ENCODE results near the gene BOLA1. TPM values are rescaled to one million over a fixed set of nuclear protein-coding genes. Genes with fewer than 3 reads are reported as not detected.
"Not testable (repeated sequence)": the region's sequence is repeated elsewhere in the genome, so short reads cannot be mapped to it uniquely, and the experiment has no call there.

BOLA1 gene
- total and polyA plus RNA-seq, 2 donors (not counting 3 experiments of a cell fraction or from before 2014, with no cell fraction given): 10.8 to 12.2 TPM

DNA sequence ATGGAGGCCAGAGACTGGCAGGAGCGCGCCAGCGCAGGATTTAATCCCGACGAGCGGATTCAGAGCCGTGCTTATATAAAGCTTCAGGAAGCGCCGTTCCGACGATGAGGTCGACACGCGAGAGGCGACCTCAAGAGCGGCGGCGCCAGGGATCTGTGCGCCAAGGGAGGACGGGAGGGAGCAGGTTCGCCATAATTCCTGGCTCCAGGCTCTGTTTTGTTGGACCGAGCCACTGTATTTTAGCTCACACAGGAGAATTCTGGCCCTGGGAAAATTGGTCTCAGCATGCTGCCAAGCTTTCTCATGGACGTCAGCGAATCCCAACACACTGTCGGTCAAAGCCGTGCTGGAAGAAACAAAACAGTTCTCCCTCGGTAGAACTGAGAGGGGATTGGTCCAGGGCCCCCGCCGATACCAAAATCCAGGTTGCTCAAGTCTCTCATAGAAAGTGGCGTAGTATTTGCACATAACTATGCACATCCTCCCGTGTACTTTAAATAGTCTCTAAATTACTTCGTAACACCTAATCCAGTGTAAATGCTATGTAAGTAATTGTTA lies 37.8 kb upstream of the BOLA1 start:
- not testable (repeated sequence) for H2AFZ ChIP-seq (ENCODE audit: low read depth, low read length); FAIRE-seq

DNA sequence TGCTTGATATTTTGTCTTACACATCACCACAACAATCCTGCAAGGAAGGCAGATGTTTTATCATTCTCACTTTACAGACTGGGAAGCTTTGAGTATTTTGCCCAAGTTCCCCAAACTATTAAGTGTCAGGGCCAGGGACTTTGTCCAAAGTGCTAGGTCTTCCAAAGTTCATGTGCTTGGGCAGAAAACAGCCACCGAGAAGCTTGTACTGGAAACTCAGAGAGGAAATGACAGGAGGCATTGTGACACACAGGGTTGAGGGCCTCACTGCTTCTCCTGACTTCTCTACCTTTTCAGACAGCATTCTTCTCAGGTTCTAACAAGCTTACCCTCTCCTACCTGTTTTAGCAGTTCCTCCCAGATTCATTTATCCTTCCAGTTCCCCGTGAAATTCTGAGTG lies 32.5 kb upstream of the BOLA1 start:
- POLR2A ChIA-PET; H3K4me1 ChIP-seq (ENCODE audit: control insufficient read depth, extremely low read depth, insufficient read depth, low read length); H3K79me2 ChIP-seq (ENCODE audit: control insufficient read depth, insufficient read depth, low read length); BruUV-seq (replicated peaks); FAIRE-seq; H3K9ac ChIP-seq (replicated peaks; ENCODE audit: extremely low read depth, insufficient read depth, low read length); H2AFZ ChIP-seq (ENCODE audit: low read depth, low read length); dilution Hi-C loops (cut with MboI; ENCODE audit: extremely low pct_ligation_motif_present, low sequenced_read_pairs); H3K27me3 ChIP-seq (ENCODE audit: control insufficient read depth in 2 of 2, insufficient read depth in 2 of 2, low read length in 2 of 2); DNase-seq (ENCODE audit: low read depth, low spot score); CTCF ChIA-PET; H3K9me3 ChIP-seq (replicated peaks; ENCODE audit: control insufficient read depth, insufficient read depth, low read length); H3K4me3 ChIP-seq (replicated peaks in 1 of 3; ENCODE audit: insufficient read depth in 1 of 3, low read depth in 1 of 3, low read length in 3 of 3); H3K9me1 ChIP-seq (replicated peaks; ENCODE audit: control insufficient read depth, extremely low read depth, insufficient read depth, low read length); H3K36me3 ChIP-seq (ENCODE audit: control insufficient read depth in 2 of 2, extremely low read depth in 1 of 2, insufficient read depth in 2 of 2, low read length in 2 of 2); intact Hi-C loops (cut with micrococcal nuclease); H3K27ac ChIP-seq (ENCODE audit: insufficient read depth, low read depth, low read length); H3K4me2 ChIP-seq (ENCODE audit: insufficient read depth, low read length); H4K20me1 ChIP-seq (replicated peaks; ENCODE audit: control insufficient read depth, extremely low read depth, insufficient read depth, low read length): not testable (repeated sequence)

More for the DNA sequence above, 37.8 kb upstream of the BOLA1 start:
- H3K27ac ChIP-seq (ENCODE audit: insufficient read depth, low read depth, low read length); intact Hi-C loops (cut with micrococcal nuclease); H3K9me1 ChIP-seq (replicated peaks; ENCODE audit: control insufficient read depth, extremely low read depth, insufficient read depth, low read length); H3K4me3 ChIP-seq (replicated peaks in 1 of 3; ENCODE audit: insufficient read depth in 1 of 3, low read depth in 1 of 3, low read length in 3 of 3); H3K79me2 ChIP-seq (ENCODE audit: control insufficient read depth, insufficient read depth, low read length); H4K20me1 ChIP-seq (replicated peaks; ENCODE audit: control insufficient read depth, extremely low read depth, insufficient read depth, low read length); BruUV-seq (replicated peaks); H3K4me1 ChIP-seq (ENCODE audit: control insufficient read depth, extremely low read depth, insufficient read depth, low read length); H3K9ac ChIP-seq (replicated peaks; ENCODE audit: extremely low read depth, insufficient read depth, low read length); POLR2A ChIA-PET; H3K4me2 ChIP-seq (ENCODE audit: insufficient read depth, low read length); H3K36me3 ChIP-seq (ENCODE audit: control insufficient read depth in 2 of 2, extremely low read depth in 1 of 2, insufficient read depth in 2 of 2, low read length in 2 of 2); CTCF ChIA-PET; H3K27me3 ChIP-seq (ENCODE audit: control insufficient read depth in 2 of 2, insufficient read depth in 2 of 2, low read length in 2 of 2); dilution Hi-C loops (cut with MboI; ENCODE audit: extremely low pct_ligation_motif_present, low sequenced_read_pairs); H3K9me3 ChIP-seq (replicated peaks; ENCODE audit: control insufficient read depth, insufficient read depth, low read length); DNase-seq (ENCODE audit: low read depth, low spot score): not testable (repeated sequence)

DNA sequence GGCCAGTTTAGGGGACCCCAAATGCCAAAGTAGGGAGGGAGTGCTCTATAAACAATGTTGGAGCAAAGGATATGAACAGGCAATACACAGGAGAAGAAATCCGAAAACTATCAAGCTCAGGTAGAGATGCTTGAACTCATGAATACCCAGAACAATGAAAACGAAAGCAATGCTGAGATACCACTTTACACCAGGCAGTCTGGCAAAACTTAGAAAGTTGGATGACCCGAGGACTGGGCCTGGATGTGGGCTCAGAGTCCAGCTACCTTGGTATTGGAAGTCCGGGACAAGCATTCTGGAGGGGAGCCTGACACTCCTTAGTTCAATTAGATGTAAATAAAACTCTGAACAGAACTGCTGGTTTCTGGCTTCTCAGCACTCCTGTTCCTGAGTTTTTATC lies 26.3 kb upstream of the BOLA1 start:
- H2AFZ ChIP-seq (ENCODE audit: low read depth, low read length); H4K20me1 ChIP-seq (replicated peaks; ENCODE audit: control insufficient read depth, extremely low read depth, insufficient read depth, low read length); H3K9me1 ChIP-seq (replicated peaks; ENCODE audit: control insufficient read depth, extremely low read depth, insufficient read depth, low read length); POLR2A ChIA-PET; CTCF ChIA-PET; FAIRE-seq; H3K27me3 ChIP-seq (ENCODE audit: control insufficient read depth in 2 of 2, insufficient read depth in 2 of 2, low read length in 2 of 2); DNase-seq (ENCODE audit: low read depth, low spot score); H3K36me3 ChIP-seq (ENCODE audit: control insufficient read depth in 2 of 2, extremely low read depth in 1 of 2, insufficient read depth in 2 of 2, low read length in 2 of 2); H3K27ac ChIP-seq (ENCODE audit: insufficient read depth, low read depth, low read length); H3K4me1 ChIP-seq (ENCODE audit: control insufficient read depth, extremely low read depth, insufficient read depth, low read length); H3K4me2 ChIP-seq (ENCODE audit: insufficient read depth, low read length); BruUV-seq (replicated peaks); H3K9ac ChIP-seq (replicated peaks; ENCODE audit: extremely low read depth, insufficient read depth, low read length); H3K4me3 ChIP-seq (replicated peaks in 1 of 3; ENCODE audit: insufficient read depth in 1 of 3, low read depth in 1 of 3, low read length in 3 of 3); H3K9me3 ChIP-seq (replicated peaks; ENCODE audit: control insufficient read depth, insufficient read depth, low read length); dilution Hi-C loops (cut with MboI; ENCODE audit: extremely low pct_ligation_motif_present, low sequenced_read_pairs); H3K79me2 ChIP-seq (ENCODE audit: control insufficient read depth, insufficient read depth, low read length); intact Hi-C loops (cut with micrococcal nuclease): not testable (repeated sequence)

Data from endothelial cell of umbilical vein (primary cell).